Measurements from ENCODE around the gene FOXF1. TPM values are rescaled to one million over a fixed set of nuclear protein-coding genes. Genes with fewer than 3 reads are reported as not detected.

Gene FOXF1
- total RNA-seq, 1 experiment from 2014 or later = not detected

- Mint-ChIP-seq H3K27me3 (ENCODE audit: unreplicated experiment) (peaks cover 99% of the 10 kb centered on the region), H3K4me1 (ENCODE audit: low read depth, unreplicated experiment) (no peaks in the 10 kb centered on the region), H3K9me3 (ENCODE audit: low read depth, unreplicated experiment) (no peaks in the 10 kb centered on the region), H3K36me3 (ENCODE audit: insufficient read depth, unreplicated experiment) (no peaks in the 10 kb centered on the region), H3K27ac (ENCODE audit: unreplicated experiment) (no peak overlapping the region), H3K4me3 (ENCODE audit: low read depth, unreplicated experiment) (no peak overlapping the region)
- BruUV-seq (replicated peaks) = no TSS peak
- CTCF ChIA-PET = no interaction called here
- no peak for TF ChIP-seq CTCF (IDR thresholded peaks at IDR 0.05; ENCODE audit: unreplicated experiment)
- intact Hi-C loops (cut with micrococcal nuclease; ENCODE audit: unreplicated experiment) = no loop called here
- no peak for DNase-seq
Observed at GRCh38 chr16:86495357-86495701, 15.0 kb upstream of the FOXF1 start.

DNA sequence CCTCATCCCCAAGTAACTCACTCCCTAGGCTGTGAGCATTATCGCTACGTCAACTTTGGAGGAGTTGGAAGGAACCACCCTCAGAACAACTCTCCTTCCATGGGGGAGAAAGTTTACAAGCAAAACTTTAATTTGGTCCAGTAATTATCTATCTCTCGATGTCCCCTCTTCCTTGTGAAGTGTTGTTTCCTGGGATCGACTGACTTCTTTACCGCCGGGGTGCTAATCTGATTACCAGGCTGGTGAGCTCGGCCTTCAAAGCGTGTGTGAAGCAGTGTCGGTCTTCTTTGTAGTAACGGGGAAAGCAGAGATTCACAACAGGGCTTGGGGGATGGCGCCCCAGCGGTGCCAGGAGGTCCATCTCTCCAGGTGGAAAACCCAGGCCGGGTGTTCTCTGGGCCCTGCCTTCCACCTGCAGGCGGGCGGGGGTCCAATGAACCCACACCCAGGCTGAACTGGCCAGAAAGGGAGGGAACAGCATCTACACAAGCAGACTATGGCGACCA lies 14.5 kb upstream of the FOXF1 start:
- no peak for DNase-seq
- no peaks in the 10 kb centered on the region for H3K4me1 Mint-ChIP-seq (ENCODE audit: low read depth, unreplicated experiment)
- CTCF ChIA-PET = no interaction called here
- no TSS peak for BruUV-seq (replicated peaks)
- no peak overlapping the region for H3K27ac Mint-ChIP-seq (ENCODE audit: unreplicated experiment)
- no peaks in the 10 kb centered on the region for H3K36me3 Mint-ChIP-seq (ENCODE audit: insufficient read depth, unreplicated experiment)
- H3K27me3 Mint-ChIP-seq (ENCODE audit: unreplicated experiment) = peaks cover 99% of the 10 kb centered on the region
- no peak for TF ChIP-seq CTCF (IDR thresholded peaks at IDR 0.05; ENCODE audit: unreplicated experiment)
- no peak overlapping the region for H3K4me3 Mint-ChIP-seq (ENCODE audit: low read depth, unreplicated experiment)
- H3K9me3 Mint-ChIP-seq (ENCODE audit: low read depth, unreplicated experiment) = no peaks in the 10 kb centered on the region
- intact Hi-C loops (cut with micrococcal nuclease; ENCODE audit: unreplicated experiment) = no loop called here

- peaks cover 99% of the 10 kb centered on the region for H3K27me3 Mint-ChIP-seq (ENCODE audit: unreplicated experiment)
- H3K4me1 Mint-ChIP-seq (ENCODE audit: low read depth, unreplicated experiment) = no peaks in the 10 kb centered on the region
- no peak for DNase-seq
- no peak for TF ChIP-seq CTCF (IDR thresholded peaks at IDR 0.05; ENCODE audit: unreplicated experiment)
- CTCF ChIA-PET = no interaction called here
- no peak overlapping the region for H3K4me3 Mint-ChIP-seq (ENCODE audit: low read depth, unreplicated experiment)
- H3K27ac Mint-ChIP-seq (ENCODE audit: unreplicated experiment) = no peak overlapping the region
- H3K36me3 Mint-ChIP-seq (ENCODE audit: insufficient read depth, unreplicated experiment) = no peaks in the 10 kb centered on the region
- H3K9me3 Mint-ChIP-seq (ENCODE audit: low read depth, unreplicated experiment) = no peaks in the 10 kb centered on the region
- intact Hi-C loops (cut with micrococcal nuclease; ENCODE audit: unreplicated experiment) = no loop called here
- no TSS peak for BruUV-seq (replicated peaks)
Observed at GRCh38 chr16:86496262-86496928, 13.9 kb upstream of the FOXF1 start.

- no peak for TF ChIP-seq CTCF (IDR thresholded peaks at IDR 0.05; ENCODE audit: unreplicated experiment)
- H3K27me3 Mint-ChIP-seq (ENCODE audit: unreplicated experiment) = peaks cover 99% of the 10 kb centered on the region
- CTCF ChIA-PET = no interaction called here
- peaks cover 3% of the 10 kb centered on the region for H3K4me1 Mint-ChIP-seq (ENCODE audit: low read depth, unreplicated experiment)
- H3K36me3 Mint-ChIP-seq (ENCODE audit: insufficient read depth, unreplicated experiment) = peaks cover 2% of the 10 kb centered on the region
- intact Hi-C loops (cut with micrococcal nuclease; ENCODE audit: unreplicated experiment) = no loop called here
- H3K27ac Mint-ChIP-seq (ENCODE audit: unreplicated experiment) = no peak overlapping the region
- DNase-seq = no peak
- BruUV-seq (replicated peaks) = no TSS peak
- H3K4me3 Mint-ChIP-seq (ENCODE audit: low read depth, unreplicated experiment) = no peak overlapping the region
- H3K9me3 Mint-ChIP-seq (ENCODE audit: low read depth, unreplicated experiment) = no peaks in the 10 kb centered on the region
Observed at GRCh38 chr16:86496929-86497461, 13.3 kb upstream of the FOXF1 start.
